Retinal pigment epithelial cell (primary cell): ENCODE data around the gene ADAMTS4.

Source experiments
- DNase-seq: peaks from one replicate; pipeline ENCODE4 v3.0.0-alpha.2; 2010; ENCODE audit warnings: low read depth
- H3K4me3 ChIP-seq: 2 replicates; pipeline ENCODE4 v1.5.1; 2011; ENCODE audit warnings: mild to moderate bottlenecking, low read length, control low read depth, moderate library complexity
- CTCF ChIP-seq: conservative IDR thresholded peaks from 2 replicates; pipeline ENCODE4 v1.5.1; 2011; ENCODE audit warnings: low read depth, low read length, control low read depth, inconsistent platforms

Gene ADAMTS4

GRCh38 chr1:161140755-161141400, 58.0 kb downstream of the ADAMTS4 start:
- no peak for TF ChIP-seq CTCF
- no peak overlapping the region for H3K4me3 ChIP-seq
- DNase-seq = no peak

- no peak overlapping the region for H3K4me3 ChIP-seq
- no peak for DNase-seq
- peak; percentile 62 for TF ChIP-seq CTCF
Observed at GRCh38 chr1:161139766-161140165, 59.1 kb downstream of the ADAMTS4 start.

GRCh38 chr1:161138431-161138830, 60.4 kb downstream of the ADAMTS4 start:
- no peak for TF ChIP-seq CTCF
- no peak for DNase-seq
- H3K4me3 ChIP-seq = no peak overlapping the region

- DNase-seq = no peak
- TF ChIP-seq CTCF = no peak
- no peak overlapping the region for H3K4me3 ChIP-seq
Observed at GRCh38 chr1:161137881-161138280, 61.0 kb downstream of the ADAMTS4 start.
